Activated T-helper 1 cell treated with Interleukin-2 at 50 U/mL for 16 hours (primary cell): ENCODE measurements around the gene TMEM151A.
"Not testable (repeated sequence)": the region's sequence is repeated elsewhere in the genome, so short reads cannot be mapped to it uniquely, and the experiment has no call there.

Source experiments
- DNase-seq: peaks from one replicate; pipeline ENCODE4 v3.0.0-alpha.2; 2020; ENCODE audit warnings: low read depth

TMEM151A gene

DNA sequence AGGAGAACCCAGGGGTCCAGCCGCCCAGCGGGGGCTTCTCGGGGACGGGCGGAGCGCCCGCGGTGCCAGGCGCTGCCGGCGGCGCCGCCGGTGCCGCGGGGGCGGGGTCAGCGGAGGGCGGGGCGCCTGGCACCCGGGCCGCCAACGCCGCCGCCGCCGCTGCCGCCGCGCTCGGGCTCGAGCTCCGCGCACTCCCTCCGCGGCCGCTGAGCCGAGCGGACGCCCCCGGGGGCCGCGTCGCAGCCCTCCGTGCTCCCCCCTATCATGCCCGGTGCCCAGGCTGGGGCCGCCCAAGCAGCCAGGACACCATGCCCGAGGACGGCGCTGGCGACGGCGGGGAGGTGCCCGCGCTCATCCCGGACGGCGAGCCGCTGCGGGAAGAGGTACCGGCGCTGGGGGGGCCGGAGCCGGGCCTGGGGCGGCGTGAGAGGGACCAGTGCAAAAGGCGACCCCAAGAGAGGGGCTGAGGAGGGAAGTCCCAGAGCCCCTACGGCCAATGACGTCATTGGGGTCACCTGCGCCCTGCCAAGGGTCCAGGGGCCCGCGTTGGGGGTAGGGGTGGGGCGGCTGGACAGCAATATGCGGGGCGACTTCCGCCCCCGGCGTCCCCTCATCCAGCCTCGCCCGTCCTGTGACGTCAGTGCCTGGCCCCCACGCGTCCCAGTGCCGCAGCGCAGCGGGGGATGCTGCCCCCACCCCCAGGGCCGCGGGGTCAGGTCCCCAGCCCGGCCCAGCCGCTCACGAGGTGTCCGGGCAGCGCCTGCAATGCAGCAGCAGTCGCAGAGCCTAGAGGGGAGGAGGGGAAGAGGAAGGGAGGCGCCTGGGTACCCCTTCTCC lies at the start of gene TMEM151A:
TMEM151A (plus strand) TSS at position 189 of the 837 bp plus-strand sequence; CDS start at position 309, 120 bp downstream.
- DNase-seq, result no peak

DNA sequence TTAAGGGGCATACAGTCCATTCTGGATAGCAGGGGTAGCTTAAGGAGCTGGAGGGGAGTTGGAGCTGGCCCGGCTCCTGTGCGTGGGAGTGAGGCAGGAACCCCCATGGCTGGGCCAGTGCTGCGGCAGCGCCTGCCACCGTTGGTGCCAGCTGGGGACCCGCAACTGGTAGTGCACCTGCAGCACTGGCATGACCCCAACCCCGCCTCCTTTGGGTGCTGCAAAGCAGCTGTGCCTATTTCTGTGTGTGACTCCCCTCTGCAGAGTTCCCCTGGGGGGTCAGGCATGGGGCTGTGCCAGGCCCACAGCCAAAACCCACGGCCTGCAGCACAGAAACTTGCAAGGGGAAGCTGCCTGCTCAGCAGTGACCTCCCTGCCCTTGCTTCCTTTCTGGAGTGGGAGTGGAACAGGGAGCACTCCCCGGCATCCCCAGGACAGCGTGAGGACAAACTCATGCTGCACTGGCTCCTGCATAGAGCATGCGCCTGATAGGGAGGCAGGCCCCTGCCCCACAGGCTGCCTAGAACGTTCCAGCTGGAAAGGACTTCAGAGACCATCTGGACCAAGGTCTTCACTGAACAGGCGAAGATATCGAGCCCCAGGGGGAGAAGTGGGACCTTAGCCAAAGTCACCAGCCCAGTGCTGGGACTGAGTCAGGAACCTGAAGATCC lies 49.5 kb upstream of the TMEM151A start:
- no peak for DNase-seq

DNA sequence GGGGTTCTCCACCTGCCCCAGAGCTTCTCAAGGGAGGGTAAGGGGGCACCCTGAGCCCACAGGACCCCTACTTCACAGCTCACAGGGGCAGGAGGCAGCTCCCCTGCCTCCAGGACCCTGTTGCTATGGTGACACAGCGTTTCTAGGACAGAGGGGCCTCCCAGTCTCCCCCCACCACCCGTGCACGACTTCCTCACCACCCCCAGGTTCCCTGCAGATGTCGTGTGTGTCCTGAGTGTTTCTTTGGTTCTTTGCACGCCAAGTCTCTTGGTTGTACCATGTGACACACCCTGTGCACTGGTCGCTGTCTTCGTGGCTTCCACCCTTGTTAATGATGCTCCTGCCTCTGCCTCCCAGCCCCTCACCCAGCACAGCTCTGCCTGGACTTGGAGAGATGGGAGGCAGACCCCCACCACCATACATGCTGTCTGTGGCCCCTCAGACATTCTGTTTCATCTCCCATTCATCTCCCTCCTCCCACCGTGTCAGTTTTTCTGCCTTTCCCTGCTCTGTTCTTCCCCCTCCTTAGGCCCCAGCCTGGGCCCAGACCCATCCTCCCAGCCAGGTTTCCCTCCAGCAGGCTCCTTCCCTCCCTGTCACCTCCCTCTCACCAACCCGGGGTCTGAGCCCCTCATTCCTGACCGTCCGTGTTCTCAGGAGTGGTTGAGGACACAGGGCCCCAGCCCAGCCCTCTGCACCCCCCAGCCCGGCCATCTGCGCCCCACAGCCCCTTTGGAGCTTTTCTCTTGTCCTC lies 47.7 kb upstream of the TMEM151A start:
- DNase-seq, result no peak

DNA sequence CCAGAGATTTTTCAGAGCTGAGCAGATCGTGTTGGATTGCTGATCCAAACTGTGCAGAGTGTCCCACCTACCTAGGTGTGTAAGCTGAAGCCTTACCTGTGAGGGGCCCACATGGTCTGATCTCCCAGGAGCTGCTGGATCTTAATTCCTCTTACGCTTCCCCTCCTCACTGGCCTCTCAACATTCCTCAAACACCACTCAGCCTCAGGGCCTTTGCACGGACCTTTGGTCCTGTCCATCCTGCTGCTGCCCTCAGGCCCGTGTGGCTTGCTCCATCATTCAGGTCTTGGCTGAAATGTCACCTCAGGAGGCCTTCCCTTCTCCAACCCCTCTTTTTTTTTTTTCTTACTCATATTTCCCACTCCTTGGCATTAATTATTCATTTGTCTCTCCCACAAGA lies 44.4 kb upstream of the TMEM151A start:
- DNase-seq, result no peak

DNA sequence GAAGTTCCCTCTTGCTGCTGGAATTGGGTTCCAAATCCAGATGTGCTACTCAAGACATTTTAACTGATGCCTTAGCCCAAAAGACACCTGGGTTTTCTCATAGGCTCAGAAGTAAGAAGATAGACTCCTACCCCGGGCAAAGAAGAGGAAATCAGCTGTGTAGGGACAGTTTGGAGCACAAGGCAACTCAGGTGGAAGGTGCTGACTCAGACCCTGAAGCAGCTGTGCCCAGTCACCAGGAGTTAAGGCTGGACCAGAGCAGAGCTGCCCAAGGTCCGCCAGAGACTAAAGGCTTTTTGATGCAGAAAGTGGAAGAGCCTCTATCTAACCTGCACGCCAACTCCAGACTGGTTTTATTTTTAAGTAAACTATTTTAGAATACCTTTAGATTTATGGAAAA lies 43.9 kb upstream of the TMEM151A start:
- DNase-seq, result no peak

- DNase-seq, result no peak
Observed at GRCh38 chr11:66248903-66249302, 42.8 kb upstream of the TMEM151A start.

- DNase-seq, result no peak
Observed at GRCh38 chr11:66251809-66252208, 39.9 kb upstream of the TMEM151A start.

GRCh38 chr11:66253081-66253480 lies 38.6 kb upstream of the TMEM151A start:
- not testable (repeated sequence) for DNase-seq

- DNase-seq, result no peak
Observed at GRCh38 chr11:66258473-66258893, 33.2 kb upstream of the TMEM151A start.

DNA sequence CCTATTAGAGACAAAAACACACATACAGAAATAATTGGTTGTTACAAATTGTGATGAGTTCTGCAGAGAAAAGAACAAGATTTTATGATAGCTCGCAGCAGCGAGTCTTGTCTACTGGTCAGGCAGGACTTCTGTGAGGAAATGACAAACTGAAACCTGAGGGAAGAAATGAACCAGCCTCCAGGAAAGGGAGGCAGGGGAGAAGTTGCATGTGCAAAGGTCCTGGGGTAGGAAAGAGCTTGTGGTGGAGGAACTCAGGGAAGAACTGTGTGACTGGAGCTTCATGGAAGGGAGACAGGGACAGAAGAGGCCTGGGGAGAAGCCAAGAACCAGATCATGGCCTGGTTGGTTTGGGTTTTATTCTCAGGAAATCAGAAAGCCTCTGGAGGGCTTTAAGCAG lies 32.5 kb upstream of the TMEM151A start:
- DNase-seq, result no peak

- DNase-seq, result no peak
Observed at GRCh38 chr11:66259956-66260355, 31.7 kb upstream of the TMEM151A start.

DNA sequence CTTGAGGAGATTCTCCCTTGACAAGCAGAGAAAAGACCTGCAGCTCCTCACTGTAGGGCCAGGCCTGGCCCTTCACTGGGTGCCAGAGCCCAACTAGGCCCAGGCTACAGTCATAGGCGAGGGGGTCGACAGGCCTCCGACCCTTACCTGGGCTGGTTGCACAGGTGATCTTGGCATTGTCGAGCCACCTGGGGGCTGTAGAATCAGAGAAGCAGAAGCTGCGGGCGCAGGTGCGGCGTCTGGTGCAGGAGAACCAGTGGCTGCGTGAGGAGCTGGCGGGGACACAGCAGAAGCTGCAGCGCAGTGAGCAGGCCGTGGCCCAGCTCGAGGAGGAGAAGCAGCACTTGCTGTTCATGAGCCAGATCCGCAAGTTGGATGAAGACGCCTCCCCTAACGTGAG lies 30.1 kb upstream of the TMEM151A start:
- DNase-seq, result no peak

DNA sequence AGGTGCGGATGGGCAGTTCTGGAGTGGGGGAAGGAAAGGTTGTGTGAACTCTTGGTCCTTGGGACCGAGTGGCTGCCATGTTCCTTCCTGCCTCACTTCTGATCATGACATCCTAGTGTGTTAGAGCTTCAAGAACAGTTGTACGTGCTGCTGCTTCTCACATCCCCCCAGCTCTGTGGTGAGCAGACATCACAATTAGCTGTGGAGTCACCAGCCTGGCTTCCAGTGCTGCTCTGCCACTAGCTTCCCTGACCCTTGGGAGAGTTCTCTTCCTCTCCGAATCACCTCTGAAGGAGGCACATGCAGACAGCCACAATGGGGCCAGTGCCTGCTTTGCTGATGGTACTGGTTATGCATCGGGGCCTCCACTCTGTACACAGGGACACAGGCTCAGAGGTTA lies 29.5 kb upstream of the TMEM151A start:
- DNase-seq, result no peak

DNA sequence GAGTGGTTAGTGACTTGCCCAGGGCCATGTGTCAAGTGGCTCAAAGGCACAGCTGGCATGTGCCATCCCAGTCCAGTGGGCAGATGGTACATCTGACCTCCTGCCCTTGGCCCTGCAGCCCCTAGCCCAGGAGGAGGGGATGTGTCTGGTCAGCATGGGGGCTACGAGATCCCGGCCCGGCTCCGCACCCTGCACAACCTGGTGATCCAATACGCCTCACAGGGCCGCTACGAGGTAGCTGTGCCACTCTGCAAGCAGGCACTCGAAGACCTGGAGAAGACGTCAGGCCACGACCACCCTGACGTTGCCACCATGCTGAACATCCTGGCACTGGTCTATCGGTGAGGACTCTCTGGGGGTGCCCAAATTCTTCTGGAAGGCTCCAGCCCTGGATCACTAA lies 29.0 kb upstream of the TMEM151A start:
- no peak for DNase-seq

DNA sequence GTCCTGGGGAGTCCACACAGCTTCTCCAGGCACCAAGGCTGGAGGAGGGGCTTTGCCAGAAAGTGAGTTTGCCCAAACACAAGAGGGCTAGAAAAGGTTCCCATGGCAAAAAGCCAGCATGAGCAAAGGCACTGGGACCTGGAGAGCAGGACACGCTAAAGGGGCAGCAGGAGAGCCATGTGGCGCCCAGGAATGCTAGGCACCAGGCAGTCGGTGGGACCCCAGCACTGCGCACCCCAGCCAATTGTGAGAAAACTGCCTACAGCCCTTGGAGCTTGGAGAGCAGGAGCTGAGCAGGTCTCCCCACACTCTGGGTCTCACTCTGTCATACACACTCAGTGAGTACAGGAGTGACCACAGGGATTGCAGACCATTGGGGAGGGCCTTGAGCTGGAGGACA lies 28.5 kb upstream of the TMEM151A start:
- no peak for DNase-seq

DNA sequence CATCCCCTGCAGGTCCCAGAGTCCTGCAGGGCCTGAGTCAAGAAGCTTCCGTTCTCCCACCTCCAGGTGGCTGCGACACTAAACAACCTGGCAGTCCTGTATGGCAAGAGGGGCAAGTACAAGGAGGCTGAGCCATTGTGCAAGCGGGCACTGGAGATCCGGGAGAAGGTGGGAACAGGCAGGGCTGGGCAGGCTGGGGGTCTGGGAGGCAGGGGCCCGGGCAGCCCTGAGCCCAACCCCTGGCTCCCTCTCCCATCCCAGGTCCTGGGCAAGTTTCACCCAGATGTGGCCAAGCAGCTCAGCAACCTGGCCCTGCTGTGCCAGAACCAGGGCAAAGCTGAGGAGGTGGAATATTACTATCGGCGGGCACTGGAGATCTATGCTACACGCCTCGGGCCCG lies 27.9 kb upstream of the TMEM151A start:
- no peak for DNase-seq

- DNase-seq, result no peak
Observed at GRCh38 chr11:66264383-66264782, 27.3 kb upstream of the TMEM151A start.

- DNase-seq, result no peak
Observed at GRCh38 chr11:66264914-66265313, 26.8 kb upstream of the TMEM151A start.

DNA sequence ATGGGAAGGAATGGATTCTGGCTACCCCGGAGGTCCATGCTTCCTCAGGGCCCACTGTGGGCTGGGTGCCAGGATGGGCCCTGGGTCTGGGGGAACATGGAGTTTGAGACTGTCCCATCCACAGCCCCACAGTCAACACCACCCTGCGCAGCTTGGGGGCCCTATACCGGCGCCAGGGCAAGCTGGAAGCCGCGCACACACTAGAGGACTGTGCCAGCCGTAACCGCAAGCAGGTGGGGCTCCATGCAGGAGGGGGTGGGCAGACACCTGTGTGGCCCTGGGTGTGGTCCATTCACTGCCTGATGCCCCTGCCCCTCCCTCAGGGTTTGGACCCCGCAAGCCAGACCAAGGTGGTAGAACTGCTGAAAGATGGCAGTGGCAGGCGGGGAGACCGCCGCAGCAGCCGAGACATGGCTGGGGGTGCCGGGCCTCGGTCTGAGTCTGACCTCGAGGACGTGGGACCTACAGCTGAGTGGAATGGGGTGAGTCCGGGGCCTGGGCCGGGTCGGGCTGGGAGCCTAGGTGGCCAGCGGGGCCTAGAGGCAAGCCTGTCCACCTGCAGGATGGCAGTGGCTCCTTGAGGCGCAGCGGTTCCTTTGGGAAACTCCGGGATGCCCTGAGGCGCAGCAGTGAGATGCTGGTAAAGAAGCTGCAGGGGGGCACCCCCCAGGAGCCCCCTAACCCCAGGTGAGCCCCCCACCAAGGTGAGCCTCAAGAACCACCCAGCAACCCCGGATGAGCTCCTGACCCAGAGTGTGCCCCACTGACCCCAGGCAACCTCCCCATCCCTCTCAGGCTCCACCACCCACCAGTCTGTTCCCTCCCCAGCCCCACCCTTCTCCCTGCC lies 25.9 kb upstream of the TMEM151A start:
- no peak for DNase-seq

DNA sequence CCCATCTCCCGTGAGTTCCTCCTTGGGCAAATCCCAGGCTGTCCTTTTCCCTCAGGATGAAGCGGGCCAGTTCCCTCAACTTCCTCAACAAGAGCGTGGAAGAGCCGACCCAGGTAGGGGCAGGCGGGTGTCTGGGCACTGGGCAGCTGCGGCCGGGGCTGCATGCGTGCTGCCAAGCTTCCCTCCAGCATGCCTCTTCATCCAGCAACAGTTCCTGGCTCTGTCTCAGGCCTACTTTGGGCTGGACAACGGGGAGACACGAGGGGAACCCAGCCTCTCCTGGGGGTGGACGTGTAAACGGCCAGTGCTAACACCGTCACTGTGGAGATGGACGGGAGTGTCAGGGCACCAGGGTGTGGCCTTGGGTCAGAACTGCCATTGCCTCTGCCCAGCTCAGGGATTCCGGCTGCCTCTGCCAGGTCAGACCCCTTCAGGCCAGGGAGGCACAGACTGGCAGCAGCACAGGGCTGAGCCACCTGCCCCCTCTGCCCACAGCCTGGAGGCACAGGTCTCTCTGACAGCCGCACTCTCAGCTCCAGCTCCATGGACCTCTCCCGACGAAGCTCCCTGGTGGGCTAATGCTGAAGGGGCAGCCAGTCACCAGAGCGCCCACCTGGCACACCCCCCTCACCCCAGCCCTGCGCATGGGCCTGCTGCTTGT lies 25.2 kb upstream of the TMEM151A start:
- no peak for DNase-seq

GRCh38 chr11:66267039-66267378 lies 24.7 kb upstream of the TMEM151A start:
- DNase-seq, result no peak
